Measurements from ENCODE around the gene COMT.

GRCh38 chr22:20018001-20018400 is 76.4 kb downstream of the COMT start:
- TF ChIP-seq POLR2AphosphoS5 (IDR thresholded peaks at IDR 0.05; ENCODE audit: low read depth, low read length), result no peak
- no peak for TF ChIP-seq POLR2A (IDR thresholded peaks at IDR 0.05; ENCODE audit: low read depth, low read length)

All from GM12892 (cell line).